Lower lobe of right lung (tissue), 2 donors: ENCODE measurements around the gene MCRIP2. TPM values are rescaled to one million over a fixed set of nuclear protein-coding genes. Genes with fewer than 3 reads are reported as not detected.
A peak's percentile ranks its signal among the peaks of the same experiment; 100 is the strongest.

ENCODE experiments used
- ATAC-seq, 2 donors: fragments of 200-7000 bp; cut with Tn5 transposase; one replicate each; pipeline ENCODE4 v1.9.1; 2020 to 2022; ENCODE audit warnings: mild to moderate bottlenecking in 2 of 2, moderate library complexity in 2 of 2
- DNase-seq: peaks from one replicate; pipeline ENCODE4 v3.0.0-alpha.2; 2020
- H3K27ac ChIP-seq: fragments of 200-600 bp; one replicate; pipeline ENCODE4 v1.8.0; 2022
- H3K27me3 ChIP-seq: fragments of 200-600 bp; one replicate; pipeline ENCODE4 v1.8.0; 2022; ENCODE audit warnings: low read depth
- H3K36me3 ChIP-seq: fragments of 200-600 bp; one replicate; pipeline ENCODE4 v1.8.0; 2022; ENCODE audit warnings: mild to moderate bottlenecking
- H3K4me1 ChIP-seq: fragments of 200-600 bp; one replicate; pipeline ENCODE4 v1.8.0; 2022
- H3K4me3 ChIP-seq: fragments of 200-600 bp; one replicate; pipeline ENCODE4 v1.8.0; 2022; ENCODE audit warnings: mild to moderate bottlenecking
- H3K9me3 ChIP-seq: fragments of 200-600 bp; one replicate; pipeline ENCODE4 v1.8.0; 2022
- CTCF ChIP-seq: fragments of 200-600 bp; IDR thresholded peaks from one replicate; pipeline ENCODE4 v1.8.0; 2022; ENCODE audit warnings: antibody characterized with exemption, mild to moderate bottlenecking
- intact Hi-C: fragments of 100-400 bp; cut with DNase I; formaldehyde crosslinking; loops from one replicate; pipeline ENCODE4 v1.11.0; 2022
- total RNA-seq: library from RNA; stranded (reverse); fragmentation: NEBNext Ultra II Directional; extraction: Animal tissue kit (Norgen Biotek cat#: 25700); gene quantifications from one replicate; pipeline ENCODE4 v1.2.1, GENCODE V29; 2021
- donor health status: DM: no; HTN: yes; CAD: no; lungs with severe emphysema.

Gene MCRIP2
- total RNA-seq, 1 donor from 2014 or later: 47.7 TPM

DNA sequence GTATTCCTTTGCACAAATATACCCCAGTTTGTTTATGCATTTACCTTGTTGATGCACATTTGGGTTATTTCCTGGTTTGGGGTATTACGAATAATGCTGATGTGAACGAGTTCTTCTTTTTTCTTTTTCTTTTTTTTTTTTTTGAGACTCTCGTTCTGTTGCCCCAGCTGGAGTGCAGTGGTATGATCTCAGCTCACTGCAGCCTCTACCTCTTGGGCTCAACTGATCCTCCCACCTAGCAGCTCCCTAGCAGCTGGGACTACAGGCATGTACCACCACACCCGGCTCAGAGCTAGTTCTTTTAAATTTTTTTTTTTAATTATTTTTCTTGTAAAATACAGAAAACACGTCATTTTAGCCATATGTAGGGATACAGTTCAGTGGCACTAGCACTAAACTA is 37.7 kb upstream of the MCRIP2 start:
- no peaks in the 10 kb centered on the region for H3K4me1 ChIP-seq
- ATAC-seq (no peak), DNase-seq (no peak)
- intact Hi-C loops: no loop called here
- no peaks in the 10 kb centered on the region for H3K9me3 ChIP-seq
- H3K27ac ChIP-seq: no peak overlapping the region
- no peak overlapping the region for H3K4me3 ChIP-seq
- peaks cover 15% of the 10 kb centered on the region for H3K36me3 ChIP-seq
- no peaks in the 10 kb centered on the region for H3K27me3 ChIP-seq
- no peak for TF ChIP-seq CTCF

DNA sequence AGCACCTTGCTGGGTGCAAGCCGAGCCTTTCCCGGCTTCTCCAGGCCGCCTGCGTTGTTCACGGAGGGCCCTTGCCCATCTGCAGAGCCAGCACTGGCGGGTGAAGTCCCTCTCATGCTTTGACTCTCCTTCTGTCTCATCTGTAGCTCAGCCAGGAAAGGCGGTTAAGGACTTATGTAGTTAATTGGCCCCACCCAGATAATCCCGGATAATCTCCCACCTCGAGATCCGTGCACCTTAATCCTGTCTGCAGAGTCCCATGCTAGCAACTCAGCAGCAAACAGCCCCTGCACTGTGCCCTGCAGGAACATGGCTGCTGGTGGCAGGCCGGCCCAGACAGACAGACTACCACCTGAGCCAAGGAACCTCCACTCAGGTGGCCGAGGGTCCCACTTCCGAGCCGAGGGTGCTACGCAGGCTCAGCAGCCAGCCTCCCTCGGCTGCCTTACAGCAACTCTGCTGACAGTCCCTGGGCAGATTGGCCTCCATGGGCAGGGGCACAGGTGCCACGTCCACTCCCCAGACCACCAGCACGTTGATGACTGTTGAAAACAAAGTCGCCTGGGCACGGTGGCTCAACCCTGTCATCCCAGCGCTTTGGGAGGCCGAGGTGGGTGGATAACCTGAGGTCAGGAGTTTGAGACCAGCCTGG is 34.8 kb upstream of the MCRIP2 start:
- ATAC-seq (no peak), DNase-seq (no peak)
- Histone ChIP-seq H3K4me1 (peaks cover 10% of the 10 kb centered on the region), H3K27me3 (no peaks in the 10 kb centered on the region), H3K4me3 (no peak overlapping the region), H3K36me3 (no peaks in the 10 kb centered on the region), H3K9me3 (no peaks in the 10 kb centered on the region), H3K27ac (no peak overlapping the region)
- TF ChIP-seq CTCF: no peak
- intact Hi-C loops: no loop called here

GRCh38 chr16:608019-608418 is 33.6 kb upstream of the MCRIP2 start:
- no peaks in the 10 kb centered on the region for H3K27me3 ChIP-seq
- no peaks in the 10 kb centered on the region for H3K36me3 ChIP-seq
- DNase-seq: no peak
- no peak for TF ChIP-seq CTCF
- peaks cover 10% of the 10 kb centered on the region for H3K4me1 ChIP-seq
- ATAC-seq: no peak
- no peak overlapping the region for H3K4me3 ChIP-seq
- H3K27ac ChIP-seq: no peak overlapping the region
- no peaks in the 10 kb centered on the region for H3K9me3 ChIP-seq
- intact Hi-C loops: no loop called here

- no peak for TF ChIP-seq CTCF
- ATAC-seq (no peak), DNase-seq (no peak)
- Histone ChIP-seq H3K4me3 (no peak overlapping the region), H3K36me3 (no peaks in the 10 kb centered on the region), H3K27ac (no peak overlapping the region), H3K9me3 (no peaks in the 10 kb centered on the region), H3K27me3 (no peaks in the 10 kb centered on the region), H3K4me1 (peaks cover 10% of the 10 kb centered on the region)
- intact Hi-C loops: no loop called here
Measured at GRCh38 chr16:609316-609715, 32.3 kb upstream of the MCRIP2 start.

DNA sequence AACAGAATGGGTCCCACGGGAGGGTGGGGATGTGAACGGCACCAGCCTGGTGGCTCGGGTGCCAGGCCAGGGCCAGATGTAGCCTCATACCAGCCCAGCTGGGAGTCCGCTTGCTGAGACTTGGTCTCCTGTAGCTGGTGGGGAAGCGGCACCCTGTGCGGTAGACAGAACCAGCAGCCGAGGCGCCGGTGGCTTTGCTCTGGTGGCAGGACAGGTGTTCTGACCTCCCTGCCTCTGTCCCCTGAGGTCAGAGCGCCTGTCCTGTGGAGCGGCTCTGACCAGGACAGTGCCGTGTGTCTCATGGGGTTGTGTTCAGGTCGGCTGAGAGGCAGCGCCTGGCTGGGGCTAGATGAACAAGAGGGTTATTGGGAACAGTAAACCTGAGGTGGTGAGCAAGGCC is 31.6 kb upstream of the MCRIP2 start:
- no peak overlapping the region for H3K27ac ChIP-seq
- H3K36me3 ChIP-seq: no peaks in the 10 kb centered on the region
- no peak overlapping the region for H3K4me3 ChIP-seq
- intact Hi-C loops: no loop called here
- ATAC-seq (peak; percentile 6 to 18), DNase-seq (no peak)
- H3K9me3 ChIP-seq: no peaks in the 10 kb centered on the region
- no peaks in the 10 kb centered on the region for H3K27me3 ChIP-seq
- H3K4me1 ChIP-seq: peaks cover 10% of the 10 kb centered on the region
- no peak for TF ChIP-seq CTCF
